ENCODE data around the gene LRRC1. TPM values are rescaled to one million over a fixed set of nuclear protein-coding genes. Genes with fewer than 3 reads are reported as not detected.

The LRRC1 gene
- total and polyA plus RNA-seq, 2 donors (not counting 1 experiment from before 2014, with no cell fraction given), result 3.8 to 12.1 TPM

DNA sequence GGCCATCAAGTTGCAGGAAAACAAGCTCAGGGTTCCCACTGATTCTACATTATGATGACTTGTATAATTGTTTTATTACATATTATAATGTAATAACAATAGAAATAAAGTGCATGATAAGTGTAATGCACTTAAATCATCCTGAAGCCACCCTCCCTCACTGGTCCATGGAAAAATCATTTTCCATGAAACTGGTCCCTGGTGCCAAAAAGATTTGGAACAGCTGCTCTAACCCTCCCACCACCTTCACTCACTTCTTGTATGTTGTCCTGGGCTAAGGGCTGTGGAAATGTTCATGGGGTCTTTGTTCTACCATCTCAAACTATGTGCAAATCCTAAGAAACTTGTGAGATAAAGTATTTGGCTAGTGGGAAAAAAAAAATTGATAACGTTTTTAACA, 133.8 kb downstream of the LRRC1 start:
- Histone ChIP-seq H4K20me1 (ENCODE audit: control insufficient read depth, extremely low read depth, insufficient read depth, low read length) (no peaks in the 10 kb centered on the region), H3K9me3 (ENCODE audit: control insufficient read depth, insufficient read depth, low read depth, low read length) (no peaks in the 10 kb centered on the region), H2AFZ (ENCODE audit: low read length) (no peak overlapping the region), H3K79me2 (ENCODE audit: control insufficient read depth, insufficient read depth, low read length) (no peaks in the 10 kb centered on the region), H3K36me3 (ENCODE audit: control insufficient read depth, insufficient read depth, low read length) (no peaks in the 10 kb centered on the region), H3K9ac (ENCODE audit: insufficient read depth, low read length) (no peak overlapping the region), H3K4me1 (ENCODE audit: control insufficient read depth, extremely low read depth, insufficient read depth, low read length) (peaks cover 2% of the 10 kb centered on the region), H3K4me2 (ENCODE audit: extremely low read depth, insufficient read depth, low read length) (no peak overlapping the region), H3K27ac (ENCODE audit: insufficient read depth, low read length) (no peak overlapping the region), H3K4me3 (replicated peaks in 1 of 4; ENCODE audit: control extremely low read depth in 1 of 4, insufficient read depth in 1 of 4, low read depth in 3 of 4, low read length in 4 of 4) (no peak overlapping the region), H3K27me3 (ENCODE audit: control insufficient read depth, insufficient read depth, low read length) (no peaks in the 10 kb centered on the region)
- DNase-seq (ENCODE audit: low read depth in 2 of 2), result no peak
- TF ChIP-seq, protein P1, sequence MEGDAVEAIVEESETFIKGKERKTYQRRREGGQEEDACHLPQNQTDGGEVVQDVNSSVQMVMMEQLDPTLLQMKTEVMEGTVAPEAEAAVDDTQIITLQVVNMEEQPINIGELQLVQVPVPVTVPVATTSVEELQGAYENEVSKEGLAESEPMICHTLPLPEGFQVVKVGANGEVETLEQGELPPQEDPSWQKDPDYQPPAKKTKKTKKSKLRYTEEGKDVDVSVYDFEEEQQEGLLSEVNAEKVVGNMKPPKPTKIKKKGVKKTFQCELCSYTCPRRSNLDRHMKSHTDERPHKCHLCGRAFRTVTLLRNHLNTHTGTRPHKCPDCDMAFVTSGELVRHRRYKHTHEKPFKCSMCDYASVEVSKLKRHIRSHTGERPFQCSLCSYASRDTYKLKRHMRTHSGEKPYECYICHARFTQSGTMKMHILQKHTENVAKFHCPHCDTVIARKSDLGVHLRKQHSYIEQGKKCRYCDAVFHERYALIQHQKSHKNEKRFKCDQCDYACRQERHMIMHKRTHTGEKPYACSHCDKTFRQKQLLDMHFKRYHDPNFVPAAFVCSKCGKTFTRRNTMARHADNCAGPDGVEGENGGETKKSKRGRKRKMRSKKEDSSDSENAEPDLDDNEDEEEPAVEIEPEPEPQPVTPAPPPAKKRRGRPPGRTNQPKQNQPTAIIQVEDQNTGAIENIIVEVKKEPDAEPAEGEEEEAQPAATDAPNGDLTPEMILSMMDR (conservative IDR thresholded peaks at IDR 0.05 in 1 of 2, IDR thresholded peaks at IDR 0.05 in 1 of 2; ENCODE audit: low read depth in 1 of 2, low read length in 2 of 2), result no peak
- TF ChIP-seq EZH2 (IDR thresholded peaks at IDR 0.05; ENCODE audit: low read length, missing control alignments), result no peak

DNA sequence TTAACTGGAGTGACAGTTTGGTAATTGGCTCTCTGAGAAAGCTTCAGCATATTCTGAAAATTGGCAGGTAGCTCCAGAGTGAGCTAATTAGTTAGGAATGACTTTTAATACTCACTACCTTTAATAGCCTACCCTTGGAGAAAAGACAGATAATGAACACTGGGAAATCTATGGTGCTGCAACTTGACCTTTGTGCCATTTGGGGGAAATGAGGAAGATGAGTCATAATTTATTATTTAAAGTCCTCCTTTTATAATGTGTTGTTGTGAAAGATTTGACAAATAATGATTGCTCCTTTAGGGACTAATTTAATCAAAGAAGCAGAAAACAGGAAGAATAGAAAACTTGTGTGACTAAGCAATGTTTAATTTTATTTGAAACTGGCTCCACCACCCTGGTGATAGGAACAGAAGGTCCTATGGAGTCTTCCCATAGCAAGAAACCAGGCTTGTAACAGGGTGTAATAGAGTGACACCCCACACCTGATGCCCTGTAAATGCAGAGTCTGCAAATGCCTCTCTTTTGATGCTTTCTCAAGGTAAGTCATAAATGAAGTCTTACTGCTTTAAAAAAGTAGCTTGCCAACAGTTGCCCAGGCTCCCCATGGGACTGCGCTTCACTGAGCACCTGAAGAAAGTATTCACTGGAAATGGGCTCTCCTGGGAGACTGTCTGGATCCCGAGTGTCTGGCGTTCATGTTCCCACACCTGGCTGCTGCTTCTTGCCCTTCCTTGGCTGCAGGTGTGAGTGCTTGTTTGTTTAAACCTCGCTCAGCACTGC, 134.4 kb downstream of the LRRC1 start:
- Histone ChIP-seq H3K36me3 (ENCODE audit: control insufficient read depth, insufficient read depth, low read length) (no peaks in the 10 kb centered on the region), H3K27ac (ENCODE audit: insufficient read depth, low read length) (no peak overlapping the region), H3K4me2 (ENCODE audit: extremely low read depth, insufficient read depth, low read length) (no peak overlapping the region), H3K79me2 (ENCODE audit: control insufficient read depth, insufficient read depth, low read length) (no peaks in the 10 kb centered on the region), H3K4me1 (ENCODE audit: control insufficient read depth, extremely low read depth, insufficient read depth, low read length) (peaks cover 2% of the 10 kb centered on the region), H2AFZ (ENCODE audit: low read length) (no peak overlapping the region), H4K20me1 (ENCODE audit: control insufficient read depth, extremely low read depth, insufficient read depth, low read length) (no peaks in the 10 kb centered on the region), H3K4me3 (replicated peaks in 1 of 4; ENCODE audit: control extremely low read depth in 1 of 4, insufficient read depth in 1 of 4, low read depth in 3 of 4, low read length in 4 of 4) (no peak overlapping the region), H3K9me3 (ENCODE audit: control insufficient read depth, insufficient read depth, low read depth, low read length) (no peaks in the 10 kb centered on the region), H3K9ac (ENCODE audit: insufficient read depth, low read length) (no peak overlapping the region), H3K27me3 (ENCODE audit: control insufficient read depth, insufficient read depth, low read length) (no peaks in the 10 kb centered on the region)
- peak; percentile 48 to 70 for DNase-seq (ENCODE audit: low read depth in 2 of 2)
- TF ChIP-seq EZH2 (IDR thresholded peaks at IDR 0.05; ENCODE audit: low read length, missing control alignments), result no peak
- TF ChIP-seq, protein P1 (conservative IDR thresholded peaks at IDR 0.05 in 1 of 2, IDR thresholded peaks at IDR 0.05 in 1 of 2; ENCODE audit: low read depth in 1 of 2, low read length in 2 of 2), result peak in 1 of 2 donors; percentile 9

DNA sequence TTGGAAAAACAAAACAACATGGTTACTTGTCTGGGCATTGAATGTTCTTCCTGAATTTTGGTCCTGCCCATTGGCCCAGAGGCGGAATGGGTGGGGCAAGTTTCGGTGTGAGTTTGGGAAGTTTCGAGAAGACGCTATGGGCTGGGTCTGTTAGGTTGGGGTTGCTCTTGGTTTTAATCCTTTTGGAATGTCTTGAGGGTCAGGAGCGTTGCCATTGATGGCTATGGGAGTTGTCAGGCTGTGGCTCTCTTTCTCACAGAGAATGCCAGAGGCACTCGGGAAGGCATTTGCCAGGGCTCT, 135.0 kb downstream of the LRRC1 start:
- Histone ChIP-seq H3K36me3 (ENCODE audit: control insufficient read depth, insufficient read depth, low read length) (no peaks in the 10 kb centered on the region), H3K4me1 (ENCODE audit: control insufficient read depth, extremely low read depth, insufficient read depth, low read length) (peaks cover 2% of the 10 kb centered on the region), H3K4me2 (ENCODE audit: extremely low read depth, insufficient read depth, low read length) (no peak overlapping the region), H3K9me3 (ENCODE audit: control insufficient read depth, insufficient read depth, low read depth, low read length) (no peaks in the 10 kb centered on the region), H3K27ac (ENCODE audit: insufficient read depth, low read length) (no peak overlapping the region), H3K27me3 (ENCODE audit: control insufficient read depth, insufficient read depth, low read length) (no peaks in the 10 kb centered on the region), H3K79me2 (ENCODE audit: control insufficient read depth, insufficient read depth, low read length) (no peaks in the 10 kb centered on the region), H3K9ac (ENCODE audit: insufficient read depth, low read length) (no peak overlapping the region), H3K4me3 (replicated peaks in 1 of 4; ENCODE audit: control extremely low read depth in 1 of 4, insufficient read depth in 1 of 4, low read depth in 3 of 4, low read length in 4 of 4) (no peak overlapping the region), H4K20me1 (ENCODE audit: control insufficient read depth, extremely low read depth, insufficient read depth, low read length) (no peaks in the 10 kb centered on the region), H2AFZ (ENCODE audit: low read length) (no peak overlapping the region)
- DNase-seq (ENCODE audit: low read depth in 2 of 2), result no peak
- TF ChIP-seq, protein P1 (conservative IDR thresholded peaks at IDR 0.05 in 1 of 2, IDR thresholded peaks at IDR 0.05 in 1 of 2; ENCODE audit: low read depth in 1 of 2, low read length in 2 of 2), result no peak
- no peak for TF ChIP-seq EZH2 (IDR thresholded peaks at IDR 0.05; ENCODE audit: low read length, missing control alignments)

Data from fibroblast of lung (primary cell).